SW480 (cell line): ENCODE results near the gene LMNA.

Experiments used
- DNase-seq: peaks from one replicate; pipeline ENCODE4 v3.0.0-alpha.2; 2016; ENCODE audit warnings: low spot score

The LMNA gene

GRCh38 chr1:156082309-156083091, 32.0 kb upstream of the LMNA start, which contains the start of gene MEX3A:
MEX3A (minus strand) TSS chr1:156082465; CDS start chr1:156081998, 467 bp downstream.
- peak; percentile 66 for DNase-seq

- no peak for DNase-seq
These were observed 30.4 kb upstream of the LMNA start for GRCh38 chr1:156083800-156084790.

GRCh38 chr1:156086256-156086662, 28.3 kb upstream of the LMNA start:
- no peak for DNase-seq

GRCh38 chr1:156089704-156090103, 24.8 kb upstream of the LMNA start:
- no peak for DNase-seq

GRCh38 chr1:156090138-156090839, 24.2 kb upstream of the LMNA start:
- DNase-seq = no peak

GRCh38 chr1:156090840-156091188, 23.7 kb upstream of the LMNA start:
- peak; percentile 77 for DNase-seq

GRCh38 chr1:156091610-156092009, 22.9 kb upstream of the LMNA start:
- no peak for DNase-seq

GRCh38 chr1:156095906-156096508, 18.5 kb upstream of the LMNA start:
- no peak for DNase-seq

GRCh38 chr1:156096640-156097391, 17.7 kb upstream of the LMNA start:
- DNase-seq = peak; percentile 82

GRCh38 chr1:156097499-156098178, 16.9 kb upstream of the LMNA start:
- no peak for DNase-seq

GRCh38 chr1:156098784-156099183, 15.7 kb upstream of the LMNA start:
- no peak for DNase-seq

- DNase-seq = no peak
These were observed 15.2 kb upstream of the LMNA start for GRCh38 chr1:156099282-156099681.

- no peak for DNase-seq
These were observed 14.1 kb upstream of the LMNA start for GRCh38 chr1:156100205-156100995.

GRCh38 chr1:156101880-156102279, 12.6 kb upstream of the LMNA start:
- DNase-seq = no peak

GRCh38 chr1:156102633-156103511, 11.6 kb upstream of the LMNA start:
- DNase-seq = peak; percentile 68

- peak; percentile 80 for DNase-seq
These were observed 11.0 kb upstream of the LMNA start for GRCh38 chr1:156103521-156103947.

- DNase-seq = peak; percentile 86
These were observed 10.3 kb upstream of the LMNA start for GRCh38 chr1:156104065-156104810.
